Pancreas (tissue), 10 donors: ENCODE data around the gene RPL39. TPM values are rescaled to one million over a fixed set of nuclear protein-coding genes. Genes with fewer than 3 reads are reported as not detected.
"Not testable (repeated sequence)": the region's sequence is repeated elsewhere in the genome, so short reads cannot be mapped to it uniquely, and the experiment has no call there.

Experiments used
- ATAC-seq, 4 donors: fragments of 200-7000 bp; cut with Tn5 transposase; one replicate each; pipeline versions ENCODE4 v1.8.0 to v1.9.1; 2020; ENCODE audit warnings: mild to moderate bottlenecking in 4 of 4, moderate library complexity in 4 of 4
- DNase-seq, 6 donors: peaks; one replicate each; pipeline ENCODE4 v3.0.0-alpha.2; 2020
- FAIRE-seq: peaks from 2 replicates; lab custom pipeline; 2012; peaks lifted over from hg19 to GRCh38; lab: Jason Lieb, UNC
- H3K27ac ChIP-seq, 4 donors: fragments of 200-600 bp; sonication (generic); 1 replicate in 3 of 4; 2 replicates in 1 of 4; pipeline versions ENCODE4 v1.5.0 to v1.8.0; 2020
- H3K27me3 ChIP-seq, 4 donors: fragments of 200-600 bp; one replicate each; pipeline ENCODE4 v1.8.0; 2021
- H3K36me3 ChIP-seq, 3 donors: fragments of 200-600 bp; sonication (generic) in 1 of 3; one replicate each; pipeline versions ENCODE4 v1.5.0 to v1.8.0; 2020 to 2021
- H3K4me1 ChIP-seq, 3 donors: fragments of 200-600 bp; one replicate each; pipeline ENCODE4 v1.8.0; 2021
- H3K4me3 ChIP-seq, 4 donors: fragments of 200-600 bp; sonication (generic) in 2 of 4; one replicate each; pipeline versions ENCODE4 v1.5.0 to v1.8.0; 2020 to 2021
- H3K9me3 ChIP-seq, 4 donors: fragments of 200-600 bp; one replicate each; pipeline ENCODE4 v1.8.0; 2021
- CTCF ChIP-seq, 4 donors: fragments of 200-600 bp; sonication (generic) in 3 of 4; IDR thresholded peaks; one replicate each; pipeline versions ENCODE4 v1.5.0 to v1.8.0; 2021; ENCODE audit warnings: antibody characterized with exemption in 4 of 4
- WGBS, 2 donors: extraction: QIAGEN DNeasy Blood & Tissue Kit; methylation state at CpG; one replicate each; pipeline ENCODE4 v1.1.7; 2013; 5-methylcytosine and 5-hydroxymethylcytosine counted together
- intact Hi-C, 3 donors: fragments of 100-400 bp; cut with DNase I; formaldehyde crosslinking; loops; one replicate each; pipeline versions ENCODE4 v1.11.1 to v1.14.2; 2022
- polyA plus RNA-seq, 2 donors: library from polyadenylated mRNA; stranded (reverse); fragments of 200-250 nt; gene quantifications; one replicate each; pipeline ENCODE4 v1.2.3, GENCODE V29; 2013
- total RNA-seq, 6 donors: library from RNA; stranded (reverse); fragmentation: NEBNext Ultra II Directional in 4 of 6; extraction: Animal tissue kit (Norgen Biotek cat#: 25700) in 4 of 6; gene quantifications; one replicate each; pipeline versions ENCODE4 v1.2.1 to v1.2.4, GENCODE V29; 2021 to 2023
- donor health status: healthy with polysubstance abuse.
- donor health status: DM: no; HTN: no; CAD: no; lungs with moderate emphysema.
- donor health status: DM: no; HTN: no; CAD: no.
- donor health status: control.
- donor health status: control.
- donor health status: Bipolar disorder and iron deficiency.
- donor health status: DM: yes; HTN: yes; CAD: no.
- donor health status: DM: no; HTN: no; CAD: no.
- donor health status: DM: no; HTN: no; CAD: no.
- donor health status: DM: yes; HTN: yes; CAD: no.

RPL39 gene
- total and polyA plus RNA-seq, 8 donors = 567 to 3,516 (median 1,012) TPM

GRCh38 chrX:119755981-119756533 lies 35.4 kb downstream of the RPL39 start:
- WGBS, 2 donors = 62% methylated on average over 7 of the region's 7 CpGs
- Histone ChIP-seq H3K9me3 (no peaks in the 10 kb centered on the region), H3K4me1 (no peaks in the 10 kb centered on the region), H3K4me3 (no peak overlapping the region), H3K27ac (peak overlapping the region in 1 of 4 donors; percentile 14), H3K36me3 (no peaks in the 10 kb centered on the region), H3K27me3 (no peaks in the 10 kb centered on the region)
- no peak for ATAC-seq
- TF ChIP-seq CTCF (IDR thresholded peaks at IDR 0.05) = no peak
- intact Hi-C loops = no loop called here
- no peak for DNase-seq
- FAIRE-seq = no peak

GRCh38 chrX:119753639-119754257 lies 37.7 kb downstream of the RPL39 start:
- DNase-seq = no peak
- peak in 2 of 4 donors; percentile 9 to 11 for TF ChIP-seq CTCF (IDR thresholded peaks at IDR 0.05)
- ATAC-seq = peak in 1 of 4 donors; percentile 16
- intact Hi-C loops = no loop called here
- Histone ChIP-seq H3K4me3 (no peak overlapping the region), H3K27ac (no peak overlapping the region), H3K4me1 (no peaks in the 10 kb centered on the region), H3K27me3 (no peaks in the 10 kb centered on the region), H3K9me3 (no peaks in the 10 kb centered on the region), H3K36me3 (no peaks in the 10 kb centered on the region)
- peak; percentile 43 for FAIRE-seq
- 55 to 62% methylated on average over 8 of the region's 8 CpGs for WGBS, 2 donors

- Histone ChIP-seq H3K27ac (no peak overlapping the region), H3K4me3 (no peak overlapping the region), H3K27me3 (no peaks in the 10 kb centered on the region), H3K36me3 (no peaks in the 10 kb centered on the region), H3K4me1 (no peaks in the 10 kb centered on the region), H3K9me3 (no peaks in the 10 kb centered on the region)
- ATAC-seq = no peak
- DNase-seq = no peak
- no peak for TF ChIP-seq CTCF (IDR thresholded peaks at IDR 0.05)
- intact Hi-C loops = no loop called here
- FAIRE-seq = no peak
- WGBS, 2 donors = 87 to 94% methylated on average over 3 of the region's 3 CpGs
Measured at GRCh38 chrX:119753001-119753400, 38.4 kb downstream of the RPL39 start.

- H3K36me3 ChIP-seq, H3K9me3 ChIP-seq, DNase-seq, H3K4me1 ChIP-seq, intact Hi-C loops, ATAC-seq, H3K27ac ChIP-seq, H3K27me3 ChIP-seq, H3K4me3 ChIP-seq, FAIRE-seq: not testable (repeated sequence)
- 94 to 96% methylated on average over 11 to 19 of the region's 27 CpGs for WGBS, 2 donors
Measured at GRCh38 chrX:119750751-119751150, 40.7 kb downstream of the RPL39 start.

- H3K4me1 ChIP-seq, H3K27me3 ChIP-seq, H3K9me3 ChIP-seq, H3K4me3 ChIP-seq, DNase-seq, H3K36me3 ChIP-seq, ATAC-seq, intact Hi-C loops, FAIRE-seq, H3K27ac ChIP-seq: not testable (repeated sequence)
- 69 to 82% methylated on average over 9 of the region's 9 CpGs for WGBS, 2 donors
Measured at GRCh38 chrX:119750131-119750530, 41.3 kb downstream of the RPL39 start.

- Histone ChIP-seq H3K9me3 (no peaks in the 10 kb centered on the region), H3K36me3 (no peaks in the 10 kb centered on the region), H3K4me3 (no peak overlapping the region), H3K27ac (no peak overlapping the region), H3K27me3 (no peaks in the 10 kb centered on the region), H3K4me1 (no peaks in the 10 kb centered on the region)
- DNase-seq (no peak), ATAC-seq (no peak), FAIRE-seq (no peak)
- intact Hi-C loops = no loop called here
- TF ChIP-seq CTCF (IDR thresholded peaks at IDR 0.05) = no peak
- WGBS, 2 donors = 62 to 63% methylated on average over 4 of the region's 4 CpGs
Measured at GRCh38 chrX:119745283-119745848, 46.1 kb downstream of the RPL39 start.
